ENCODE data around the gene AFDN.

GRCh38 chr6:167906899-167907298, 80.2 kb downstream of the AFDN start:
- TF ChIP-seq, protein P1, sequence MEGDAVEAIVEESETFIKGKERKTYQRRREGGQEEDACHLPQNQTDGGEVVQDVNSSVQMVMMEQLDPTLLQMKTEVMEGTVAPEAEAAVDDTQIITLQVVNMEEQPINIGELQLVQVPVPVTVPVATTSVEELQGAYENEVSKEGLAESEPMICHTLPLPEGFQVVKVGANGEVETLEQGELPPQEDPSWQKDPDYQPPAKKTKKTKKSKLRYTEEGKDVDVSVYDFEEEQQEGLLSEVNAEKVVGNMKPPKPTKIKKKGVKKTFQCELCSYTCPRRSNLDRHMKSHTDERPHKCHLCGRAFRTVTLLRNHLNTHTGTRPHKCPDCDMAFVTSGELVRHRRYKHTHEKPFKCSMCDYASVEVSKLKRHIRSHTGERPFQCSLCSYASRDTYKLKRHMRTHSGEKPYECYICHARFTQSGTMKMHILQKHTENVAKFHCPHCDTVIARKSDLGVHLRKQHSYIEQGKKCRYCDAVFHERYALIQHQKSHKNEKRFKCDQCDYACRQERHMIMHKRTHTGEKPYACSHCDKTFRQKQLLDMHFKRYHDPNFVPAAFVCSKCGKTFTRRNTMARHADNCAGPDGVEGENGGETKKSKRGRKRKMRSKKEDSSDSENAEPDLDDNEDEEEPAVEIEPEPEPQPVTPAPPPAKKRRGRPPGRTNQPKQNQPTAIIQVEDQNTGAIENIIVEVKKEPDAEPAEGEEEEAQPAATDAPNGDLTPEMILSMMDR (IDR thresholded peaks at IDR 0.05; ENCODE audit: insufficient read depth, low read depth, low read length): no peak
- no peak for TF ChIP-seq EZH2 (IDR thresholded peaks at IDR 0.05; ENCODE audit: insufficient read depth, low read length)

Measured in astrocyte (in vitro differentiated cells and primary cell).